Mononuclear cell (primary cell): ENCODE data around the gene PIK3C2G. TPM values are rescaled to one million over a fixed set of nuclear protein-coding genes. Genes with fewer than 3 reads are reported as not detected.
"Not testable (repeated sequence)": the region's sequence is repeated elsewhere in the genome, so short reads cannot be mapped to it uniquely, and the experiment has no call there.

ENCODE experiments used
- H3K27me3 ChIP-seq: 2 replicates; pipeline ENCODE4 v1.6.0; 2011; ENCODE audit warnings: low read length, control low read depth; ENCODE audit not compliant: insufficient read depth
- H3K4me1 ChIP-seq: 2 replicates; pipeline ENCODE4 v1.5.1; 2011; ENCODE audit warnings: mild to moderate bottlenecking, low read length, control low read depth; ENCODE audit not compliant: insufficient read depth
- H3K4me3 ChIP-seq: 2 replicates; pipeline ENCODE4 v1.5.1; 2011; ENCODE audit warnings: mild to moderate bottlenecking, low read length, moderate library complexity
- H3K9me3 ChIP-seq: 2 replicates; pipeline ENCODE4 v1.5.1; 2011; ENCODE audit warnings: low read depth, mild to moderate bottlenecking, control low read depth, low read length
- total RNA-seq: library from RNA; depleted of rRNA; stranded (reverse); fragments of >200 nt; gene quantifications from one replicate; pipeline ENCODE4 v1.2.3, GENCODE V29; 2012

PIK3C2G gene
- total RNA-seq, 1 donor: not detected

DNA sequence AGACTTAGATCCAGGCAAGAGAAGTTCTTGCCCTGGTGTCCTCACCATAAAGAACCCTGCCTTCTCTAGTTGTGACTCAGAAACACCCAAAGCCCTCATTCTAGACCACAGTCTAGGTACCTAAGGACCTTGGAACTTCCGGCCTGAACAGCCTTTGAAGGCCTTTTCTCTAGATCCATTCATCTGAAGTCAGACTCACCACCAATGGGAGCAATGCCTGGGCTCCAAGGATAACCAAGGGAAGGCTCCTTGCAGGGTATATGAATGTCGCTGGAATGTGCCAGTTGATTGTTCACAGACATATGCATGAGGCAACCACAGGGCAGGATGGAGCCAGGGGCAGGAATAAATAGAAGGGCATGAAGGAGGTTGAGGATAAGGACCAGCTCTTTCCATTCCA, 390.2 kb downstream of the PIK3C2G start:
- no peak overlapping the region for H3K4me3 ChIP-seq
- no peaks in the 10 kb centered on the region for H3K9me3 ChIP-seq
- no peaks in the 10 kb centered on the region for H3K4me1 ChIP-seq
- H3K27me3 ChIP-seq: no peaks in the 10 kb centered on the region

DNA sequence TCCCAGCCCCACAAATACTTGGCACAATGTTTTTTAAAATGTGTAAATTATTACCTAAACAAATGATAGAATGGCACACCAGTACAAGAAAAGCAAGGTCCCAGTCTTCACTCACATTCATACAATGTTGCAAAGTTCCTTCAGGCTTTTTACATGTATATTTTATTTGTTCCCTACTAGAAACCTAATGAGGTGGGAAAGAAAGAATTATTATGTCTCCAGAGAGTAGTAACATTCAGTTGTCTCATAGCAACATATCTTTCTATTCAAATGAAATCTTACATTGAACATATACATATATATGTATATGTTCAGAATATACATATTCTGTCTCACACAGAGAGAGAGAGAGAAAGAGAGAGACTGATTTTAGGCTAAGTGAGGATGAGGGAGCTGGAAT, 391.3 kb downstream of the PIK3C2G start:
- no peaks in the 10 kb centered on the region for H3K27me3 ChIP-seq
- no peaks in the 10 kb centered on the region for H3K4me1 ChIP-seq
- no peaks in the 10 kb centered on the region for H3K9me3 ChIP-seq
- no peak overlapping the region for H3K4me3 ChIP-seq

DNA sequence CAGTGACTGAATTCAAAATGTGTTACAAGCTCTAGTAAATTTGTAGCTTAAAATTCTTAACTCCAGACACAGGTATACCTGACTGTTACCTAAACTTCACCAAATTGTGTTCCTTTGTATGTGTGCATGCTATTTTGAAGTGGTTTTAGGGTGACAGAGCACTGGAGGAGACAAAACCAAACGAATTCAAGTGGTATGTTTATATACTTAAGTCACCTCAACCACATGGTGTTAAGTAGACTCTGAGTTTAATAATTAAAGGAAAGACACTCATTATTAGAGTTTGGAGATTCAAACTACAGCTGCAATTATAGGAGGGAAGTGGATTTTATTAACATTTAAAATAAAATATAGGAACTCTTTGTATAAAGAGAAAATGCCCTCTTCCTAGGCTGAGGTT, 392.1 kb downstream of the PIK3C2G start:
- Histone ChIP-seq H3K4me1 (no peaks in the 10 kb centered on the region), H3K4me3 (no peak overlapping the region), H3K27me3 (no peaks in the 10 kb centered on the region), H3K9me3 (no peaks in the 10 kb centered on the region)

DNA sequence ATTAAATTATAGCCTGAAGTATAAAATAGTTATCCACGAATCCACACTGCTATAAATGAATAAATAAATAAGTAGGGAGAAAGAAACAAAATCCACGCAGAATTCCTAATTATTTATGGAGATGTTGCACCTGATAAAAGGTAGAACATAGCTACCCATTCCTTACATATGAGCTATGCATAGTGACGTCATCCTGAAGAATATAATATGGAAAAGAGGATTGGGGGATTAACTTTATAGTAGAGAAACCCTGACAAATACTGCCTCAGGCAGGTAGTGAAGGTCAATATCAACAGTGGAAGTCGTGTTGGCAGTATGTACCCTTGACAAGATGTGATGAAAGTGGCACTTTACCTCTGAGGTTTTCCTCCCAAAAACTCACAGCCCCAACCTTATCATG, 394.0 kb downstream of the PIK3C2G start:
- Histone ChIP-seq H3K9me3 (no peaks in the 10 kb centered on the region), H3K4me3 (no peak overlapping the region), H3K27me3 (no peaks in the 10 kb centered on the region), H3K4me1 (no peaks in the 10 kb centered on the region)

GRCh38 chr12:18658179-18658578, 396.9 kb downstream of the PIK3C2G start:
- no peaks in the 10 kb centered on the region for H3K4me1 ChIP-seq
- H3K27me3 ChIP-seq: no peaks in the 10 kb centered on the region
- no peak overlapping the region for H3K4me3 ChIP-seq
- no peaks in the 10 kb centered on the region for H3K9me3 ChIP-seq

- Histone ChIP-seq H3K9me3 (no peaks in the 10 kb centered on the region), H3K4me3 (no peak overlapping the region), H3K27me3 (no peaks in the 10 kb centered on the region), H3K4me1 (no peaks in the 10 kb centered on the region)
These were observed 397.5 kb downstream of the PIK3C2G start for GRCh38 chr12:18658829-18659228.

GRCh38 chr12:18676141-18676540, 414.8 kb downstream of the PIK3C2G start:
- Histone ChIP-seq H3K4me3 (no peak overlapping the region), H3K4me1 (no peaks in the 10 kb centered on the region), H3K27me3 (no peaks in the 10 kb centered on the region), H3K9me3 (no peaks in the 10 kb centered on the region)

DNA sequence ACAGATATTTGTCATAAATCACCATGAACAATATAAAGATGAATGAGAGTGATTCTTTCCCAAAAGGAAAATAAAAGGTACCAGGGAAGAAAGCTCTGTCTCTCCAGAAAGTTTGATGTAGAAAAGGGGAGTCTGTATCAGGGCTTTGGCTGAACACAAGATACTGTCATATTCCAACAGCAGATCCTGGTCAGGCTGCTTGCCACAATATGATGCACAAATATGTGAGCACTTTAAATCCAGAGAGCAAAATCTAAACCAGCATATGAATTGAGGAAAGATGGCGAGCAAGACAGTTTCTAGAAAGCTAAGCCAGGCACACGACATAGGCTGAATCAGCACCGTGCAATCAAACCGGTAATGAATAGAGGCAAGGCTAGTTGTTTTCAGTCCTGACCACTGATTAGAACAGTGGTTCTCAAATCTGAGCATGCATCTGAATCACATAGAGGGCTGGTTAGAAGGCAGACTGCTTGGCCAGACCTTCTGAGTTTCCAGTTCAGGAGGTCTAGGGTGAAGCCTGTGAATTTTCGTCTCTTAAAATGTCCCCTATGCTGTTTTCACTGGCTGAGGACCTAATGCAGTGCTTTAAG, 415.8 kb downstream of the PIK3C2G start:
- H3K4me3 ChIP-seq: no peak overlapping the region
- H3K9me3 ChIP-seq: no peaks in the 10 kb centered on the region
- no peaks in the 10 kb centered on the region for H3K27me3 ChIP-seq
- no peaks in the 10 kb centered on the region for H3K4me1 ChIP-seq

DNA sequence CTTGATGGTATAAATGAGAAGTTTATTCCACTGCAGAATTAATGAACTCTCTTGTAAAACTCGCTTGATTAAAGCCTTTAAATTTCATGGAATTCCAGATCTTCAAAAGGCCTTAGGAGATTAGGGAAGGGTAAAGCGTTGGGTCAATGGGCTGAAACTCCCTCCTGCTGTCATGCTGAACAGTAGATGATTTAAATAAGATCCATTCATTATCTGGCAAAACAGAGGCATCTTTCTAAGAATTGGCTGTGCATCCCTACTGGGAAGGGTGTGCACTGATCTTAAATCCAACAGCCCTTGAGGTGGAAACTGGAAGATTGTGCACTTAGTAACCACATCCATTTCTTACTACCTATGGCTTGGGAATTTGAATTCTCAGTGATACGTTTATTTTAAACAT, 420.5 kb downstream of the PIK3C2G start:
- no peaks in the 10 kb centered on the region for H3K27me3 ChIP-seq
- H3K4me1 ChIP-seq: peaks cover 6% of the 10 kb centered on the region
- H3K4me3 ChIP-seq: no peak overlapping the region
- no peaks in the 10 kb centered on the region for H3K9me3 ChIP-seq

GRCh38 chr12:18683327-18684013, 422.2 kb downstream of the PIK3C2G start:
- H3K4me1 ChIP-seq: peaks cover 6% of the 10 kb centered on the region
- H3K4me3 ChIP-seq: no peak overlapping the region
- H3K9me3 ChIP-seq: no peaks in the 10 kb centered on the region
- no peaks in the 10 kb centered on the region for H3K27me3 ChIP-seq

DNA sequence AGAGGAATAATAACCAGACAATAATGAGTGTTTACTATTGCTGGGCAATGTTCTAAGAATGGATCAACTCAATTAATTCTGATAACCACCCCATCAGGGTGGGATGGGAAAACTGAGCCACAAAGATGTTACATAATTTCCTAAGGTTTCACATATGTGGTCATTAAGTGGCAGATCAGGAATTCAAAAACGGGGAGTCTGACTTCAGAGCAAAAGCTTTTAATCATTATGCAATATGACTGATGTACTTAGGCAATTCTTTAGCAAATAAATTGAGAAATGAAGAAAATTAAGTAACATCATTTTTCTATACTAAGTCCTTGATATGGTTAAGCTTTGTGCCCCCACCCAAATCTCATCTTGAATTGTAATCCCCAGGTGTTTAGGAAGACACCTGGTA, 423.1 kb downstream of the PIK3C2G start:
- no peaks in the 10 kb centered on the region for H3K9me3 ChIP-seq
- H3K27me3 ChIP-seq: no peaks in the 10 kb centered on the region
- H3K4me1 ChIP-seq: peaks cover 6% of the 10 kb centered on the region
- H3K4me3 ChIP-seq: no peak overlapping the region

GRCh38 chr12:18689771-18690170, 428.5 kb downstream of the PIK3C2G start:
- H3K4me3 ChIP-seq: no peak overlapping the region
- no peaks in the 10 kb centered on the region for H3K9me3 ChIP-seq
- H3K4me1 ChIP-seq: no peaks in the 10 kb centered on the region
- no peaks in the 10 kb centered on the region for H3K27me3 ChIP-seq

GRCh38 chr12:18690653-18691052, 429.3 kb downstream of the PIK3C2G start:
- no peaks in the 10 kb centered on the region for H3K9me3 ChIP-seq
- H3K4me1 ChIP-seq: no peaks in the 10 kb centered on the region
- H3K4me3 ChIP-seq: no peak overlapping the region
- H3K27me3 ChIP-seq: no peaks in the 10 kb centered on the region

GRCh38 chr12:18693986-18694385, 432.7 kb downstream of the PIK3C2G start:
- not testable (repeated sequence) for H3K9me3 ChIP-seq, H3K27me3 ChIP-seq, H3K4me1 ChIP-seq, H3K4me3 ChIP-seq

DNA sequence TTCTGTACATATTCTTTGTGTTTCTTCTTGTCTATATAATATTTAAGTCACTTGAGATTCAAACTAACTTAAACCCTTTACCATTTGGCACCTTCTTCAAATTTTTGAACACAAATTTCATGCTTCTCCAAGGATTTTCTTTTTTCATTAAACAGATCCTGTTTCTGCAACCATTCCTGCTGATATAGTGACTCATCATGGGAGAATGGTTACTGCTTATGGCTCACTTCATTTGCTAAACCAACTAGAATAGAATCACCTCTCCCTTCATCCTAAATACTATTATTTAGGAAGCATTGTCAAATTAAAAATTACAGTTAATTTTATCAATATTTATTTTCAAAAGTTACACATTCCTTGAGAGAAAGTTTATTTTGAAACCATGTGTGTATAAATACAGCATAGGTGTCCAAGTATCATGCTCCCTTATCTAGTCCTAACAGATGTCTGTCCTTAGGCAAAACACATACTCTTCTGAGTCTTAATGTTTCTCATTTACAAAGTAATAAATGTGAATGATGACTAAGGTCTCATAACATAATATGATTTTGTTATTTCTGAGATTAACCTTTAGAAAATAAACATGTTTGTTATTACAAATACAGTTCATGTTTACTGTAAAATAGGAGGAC, 435.8 kb downstream of the PIK3C2G start:
- no peak overlapping the region for H3K4me3 ChIP-seq
- no peaks in the 10 kb centered on the region for H3K9me3 ChIP-seq
- no peaks in the 10 kb centered on the region for H3K4me1 ChIP-seq
- no peaks in the 10 kb centered on the region for H3K27me3 ChIP-seq
